ENCODE data around the gene HIF1AN.
"Not testable (repeated sequence)": the region's sequence is repeated elsewhere in the genome, so short reads cannot be mapped to it uniquely, and the experiment has no call there.

HIF1AN gene

DNA sequence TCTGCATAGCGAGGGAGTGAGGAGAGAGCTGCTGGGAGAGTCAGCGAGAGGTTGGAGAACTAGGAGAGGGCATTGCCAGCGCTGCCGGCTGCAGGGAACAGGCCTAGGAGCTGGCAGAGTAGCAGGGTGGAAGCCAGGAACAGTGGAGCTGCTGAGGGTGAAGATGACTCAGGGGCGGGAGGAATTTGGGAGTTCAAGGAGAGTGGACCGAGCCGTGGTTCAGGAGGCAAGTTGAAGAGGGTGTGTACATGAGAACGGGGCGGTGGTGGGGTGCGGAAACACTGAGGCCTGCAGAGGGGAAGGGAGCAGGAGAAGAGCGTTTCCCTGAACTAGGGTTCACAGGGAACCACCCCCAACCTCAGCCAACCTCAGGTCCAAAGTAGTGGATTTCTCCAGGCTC, 31.5 kb downstream of the HIF1AN start:
- DNase-seq (ENCODE audit: low read depth in 2 of 2), result no peak

DNA sequence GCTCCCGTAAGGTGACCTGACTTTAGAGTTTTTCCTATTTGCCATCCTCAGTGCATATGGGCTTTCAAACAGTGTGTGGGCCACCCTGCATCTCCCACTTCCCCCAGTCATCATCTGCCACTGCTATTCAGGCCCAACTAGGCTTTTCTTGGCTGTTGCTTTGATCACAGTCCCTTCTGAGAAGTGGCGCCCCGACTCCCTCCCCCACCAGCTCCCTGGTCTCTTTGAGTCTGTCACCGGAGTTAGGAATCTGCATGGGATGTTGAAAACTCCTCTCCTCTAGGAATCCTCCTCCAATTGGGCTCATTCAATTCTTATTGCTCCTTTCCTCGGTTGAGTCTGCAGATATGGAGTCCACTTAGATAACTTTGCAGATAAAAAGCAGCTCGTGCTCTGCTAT, 32.1 kb downstream of the HIF1AN start:
- DNase-seq (ENCODE audit: low read depth in 2 of 2), result no peak

- DNase-seq (ENCODE audit: low read depth in 2 of 2), result no peak
Observed at GRCh38 chr10:100568912-100569311, 33.2 kb downstream of the HIF1AN start.

DNA sequence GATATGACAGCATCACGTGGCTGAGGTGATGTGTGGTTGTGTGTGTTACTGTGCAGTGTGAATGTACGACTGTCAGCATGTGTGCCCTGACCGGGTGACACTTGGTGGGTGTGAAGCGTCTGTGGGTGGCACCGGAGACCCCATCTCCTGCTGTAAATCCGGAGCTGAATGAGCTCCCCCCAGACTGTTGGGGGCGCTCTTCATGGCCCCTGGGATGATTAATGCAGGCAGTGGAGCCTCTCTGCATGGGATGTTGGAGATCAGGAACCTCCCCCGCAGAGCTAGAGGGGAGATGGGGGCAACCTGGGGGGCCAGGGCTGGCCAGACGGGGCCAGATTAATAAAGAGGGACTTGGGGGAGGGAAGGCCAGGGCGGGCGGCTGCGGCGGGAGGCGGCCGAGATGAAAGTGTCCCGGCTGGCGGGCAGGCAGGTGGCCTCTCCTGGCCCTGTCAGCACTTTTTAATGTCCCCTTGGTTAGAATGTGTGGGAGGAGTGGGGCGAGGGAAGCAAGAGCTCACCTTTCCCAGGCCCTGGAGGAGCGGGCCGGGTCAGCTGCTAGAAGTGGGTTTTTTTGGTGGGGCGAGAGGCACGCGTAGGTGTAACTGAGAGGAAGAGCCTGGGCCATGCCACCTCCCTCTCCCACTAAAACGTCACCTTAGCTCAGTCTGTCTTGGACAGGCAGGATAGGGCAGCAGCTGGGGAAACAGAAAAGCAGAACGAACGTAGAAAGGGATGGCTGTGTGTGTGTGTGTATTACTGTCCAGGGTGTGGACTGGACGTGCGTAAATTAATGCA, 34.1 kb downstream of the HIF1AN start:
- DNase-seq (ENCODE audit: low read depth in 2 of 2), result no peak

- no peak for DNase-seq (ENCODE audit: low read depth in 2 of 2)
Observed at GRCh38 chr10:100570506-100570905, 34.8 kb downstream of the HIF1AN start.

DNA sequence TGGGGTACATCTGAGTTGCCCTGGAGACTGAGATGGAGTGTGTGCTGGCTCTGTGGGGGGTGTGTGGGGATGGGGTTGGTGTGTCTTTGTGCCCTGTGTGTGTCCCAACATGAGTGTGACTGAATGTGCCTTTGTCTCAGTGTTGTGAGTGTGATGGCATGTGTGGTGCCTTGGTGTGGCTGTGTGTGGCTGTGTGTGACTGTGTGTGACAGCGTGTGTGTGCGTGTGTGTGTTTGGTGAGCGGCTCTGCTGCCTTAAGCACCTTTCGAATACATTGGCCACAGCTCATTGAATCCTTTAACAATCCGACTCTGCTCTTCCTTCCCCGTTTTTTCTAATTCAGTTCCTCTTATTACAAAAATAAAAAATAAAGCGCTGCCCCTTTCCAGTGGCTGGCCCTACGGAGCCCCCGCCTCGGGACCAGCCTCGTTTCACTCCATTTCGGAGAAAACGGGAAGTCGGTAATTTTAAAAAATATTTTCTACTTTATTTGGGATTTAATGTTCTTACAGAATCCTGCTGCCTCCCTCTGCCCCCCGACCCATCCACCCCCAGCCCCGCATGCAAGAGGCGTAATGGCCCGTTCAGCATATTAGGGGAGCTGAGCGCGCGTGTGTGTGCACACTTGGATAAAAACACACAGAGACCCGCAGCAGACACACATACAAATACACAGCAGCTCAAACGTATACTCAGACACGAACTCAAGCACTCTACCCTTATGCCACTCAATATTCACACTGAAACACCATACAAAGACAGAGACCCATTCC, 35.5 kb downstream of the HIF1AN start:
- no peak for DNase-seq (ENCODE audit: low read depth in 2 of 2)

GRCh38 chr10:100575146-100575545, 39.4 kb downstream of the HIF1AN start:
- DNase-seq (ENCODE audit: low read depth in 2 of 2), result not testable (repeated sequence)

GRCh38 chr10:100575585-100576281, 40.0 kb downstream of the HIF1AN start:
- DNase-seq (ENCODE audit: low read depth in 2 of 2), result no peak

GRCh38 chr10:100576282-100576635, 40.5 kb downstream of the HIF1AN start:
- DNase-seq (ENCODE audit: low read depth in 2 of 2), result no peak

GRCh38 chr10:100579261-100580090, 43.7 kb downstream of the HIF1AN start:
- no peak for DNase-seq (ENCODE audit: low read depth in 2 of 2)

DNA sequence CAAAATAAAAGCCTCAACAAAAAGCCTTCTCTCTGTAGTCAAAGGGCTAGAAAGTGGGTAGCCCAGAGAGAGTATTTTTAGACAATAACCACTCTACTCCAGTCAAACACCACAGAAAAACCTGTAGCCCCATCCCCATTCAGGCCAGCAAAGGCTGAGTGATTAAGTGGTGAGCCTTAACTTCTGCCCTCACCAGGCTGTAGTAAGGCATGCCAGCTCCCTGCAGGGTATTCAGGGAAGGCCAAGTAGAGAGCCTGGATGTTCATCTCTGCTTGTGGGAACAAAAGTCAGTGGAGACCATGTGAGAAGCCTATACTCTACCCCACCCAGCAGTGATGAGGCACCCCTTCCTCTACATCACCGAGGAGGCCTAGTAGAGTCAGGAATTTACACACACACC, 51.2 kb downstream of the HIF1AN start:
- DNase-seq (ENCODE audit: low read depth in 2 of 2), result no peak

- DNase-seq (ENCODE audit: low read depth in 2 of 2), result no peak
Observed at GRCh38 chr10:100598166-100598565, 62.4 kb downstream of the HIF1AN start.

DNA sequence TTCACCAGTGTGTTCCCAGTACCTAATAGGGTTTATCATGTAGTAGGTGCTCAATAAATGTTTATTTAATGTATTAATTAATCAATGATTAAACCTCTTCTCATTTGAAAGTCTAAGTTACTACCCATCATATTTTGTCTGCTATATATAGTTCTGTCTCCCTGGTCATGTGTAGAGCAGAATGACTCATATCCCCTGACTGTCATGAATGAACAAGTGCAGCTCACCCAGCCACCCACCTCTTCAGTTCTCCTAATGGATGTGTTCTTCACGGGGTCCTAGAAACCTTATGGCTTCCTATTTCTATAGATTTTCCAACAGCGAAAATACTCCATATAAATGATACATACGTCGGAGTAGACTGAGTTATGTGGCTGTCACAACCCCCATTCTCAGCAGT, 64.5 kb downstream of the HIF1AN start:
- no peak for DNase-seq (ENCODE audit: low read depth in 2 of 2)

DNA sequence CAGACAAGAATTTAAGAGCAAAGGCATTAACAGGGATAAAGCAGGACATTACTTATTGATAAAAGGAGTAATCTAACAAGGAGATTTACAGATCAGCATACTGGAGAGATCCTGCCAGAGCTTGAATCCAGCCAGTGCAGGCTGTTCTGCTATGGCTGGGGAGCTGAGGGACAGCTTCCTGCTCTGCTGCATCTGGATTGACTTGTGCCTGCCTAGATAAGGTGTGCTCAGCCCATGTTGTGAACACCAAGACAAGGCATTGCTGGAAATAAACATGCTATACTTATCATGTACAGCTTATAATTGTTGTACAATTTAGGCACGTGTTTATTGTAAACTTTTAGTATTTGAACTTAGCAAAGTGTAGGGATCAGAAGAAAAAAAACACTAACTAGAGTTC, 71.7 kb downstream of the HIF1AN start:
- no peak for DNase-seq (ENCODE audit: low read depth in 2 of 2)
